Measurements from ENCODE around the gene FRMD8. TPM values are rescaled to one million over a fixed set of nuclear protein-coding genes. Genes with fewer than 3 reads are reported as not detected.

Gene FRMD8
- total and polyA plus RNA-seq, 9 of the 15 experiments (the other 6 are each of a cell fraction or from before 2014, with no cell fraction given) = 4.5 to 54.5 (median 15.8) TPM

DNA sequence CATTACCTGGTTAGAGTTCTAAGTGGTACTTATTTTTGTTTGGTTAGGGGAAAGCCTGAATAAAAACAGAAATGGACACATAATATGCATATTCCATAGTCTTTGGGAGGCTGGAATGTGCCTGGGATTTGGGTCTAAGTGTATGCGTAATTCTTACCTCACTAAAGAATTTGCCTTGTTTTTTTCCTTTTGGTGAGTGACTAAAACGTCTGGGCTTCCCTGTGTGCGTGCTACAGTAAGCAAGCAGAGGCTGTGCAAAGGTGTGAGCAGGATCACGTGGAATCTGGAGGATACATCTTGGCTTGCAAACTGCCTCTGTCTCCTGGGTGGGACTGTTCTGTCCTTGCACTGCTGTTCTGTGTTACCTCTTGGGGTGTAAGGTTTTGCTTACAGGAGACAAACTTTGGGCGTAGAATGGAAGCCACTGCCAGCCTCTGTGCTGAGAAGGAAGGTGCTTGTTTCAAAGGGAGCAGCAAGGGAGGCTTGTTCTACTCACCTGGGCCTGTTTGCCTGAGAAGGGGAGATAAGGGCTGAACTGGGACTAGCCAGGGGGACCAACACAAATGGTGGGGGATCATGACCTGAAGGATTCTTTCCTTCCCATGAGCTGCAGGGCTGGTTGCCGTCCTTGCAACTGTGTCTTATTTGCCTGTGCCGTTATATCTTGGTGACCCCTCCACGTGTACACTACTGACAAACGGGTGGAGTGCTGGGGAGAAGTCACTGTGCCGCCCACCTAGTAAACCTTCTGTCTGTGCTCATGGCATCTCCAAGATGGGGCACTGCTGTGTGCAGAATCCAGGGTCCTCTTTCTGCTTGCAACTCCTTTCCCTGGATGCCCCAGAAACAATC is 40.6 kb downstream of the FRMD8 start (continued):
- 0 out of 2 replicates have a peak, but pooled peaks have one; percentile 11 for TF ChIP-seq ZNF347 (CRISPR knock-in tag; IDR thresholded peaks at IDR 0.05; ENCODE audit: low read depth)
- TF ChIP-seq RBM14 (IDR thresholded peaks at IDR 0.05; ENCODE audit: borderline replicate concordance, insufficient read depth, low read depth, low read length) = no peak
- TF ChIP-seq TEAD4 (IDR thresholded peaks at IDR 0.05; ENCODE audit: low read length) = peak; percentile 46; the same call in 1 of the 2 replicates
- no peak for TF ChIP-seq TEAD4 (CRISPR knock-in tag; IDR thresholded peaks at IDR 0.05; ENCODE audit: borderline replicate concordance)
- TF ChIP-seq FOXM1 (IDR thresholded peaks at IDR 0.05; ENCODE audit: low read depth) = no peak
- TF ChIP-seq FOXM1 (CRISPR knock-in tag; IDR thresholded peaks at IDR 0.05; ENCODE audit: low read depth) = no peak
- TF ChIP-seq, protein P1, sequence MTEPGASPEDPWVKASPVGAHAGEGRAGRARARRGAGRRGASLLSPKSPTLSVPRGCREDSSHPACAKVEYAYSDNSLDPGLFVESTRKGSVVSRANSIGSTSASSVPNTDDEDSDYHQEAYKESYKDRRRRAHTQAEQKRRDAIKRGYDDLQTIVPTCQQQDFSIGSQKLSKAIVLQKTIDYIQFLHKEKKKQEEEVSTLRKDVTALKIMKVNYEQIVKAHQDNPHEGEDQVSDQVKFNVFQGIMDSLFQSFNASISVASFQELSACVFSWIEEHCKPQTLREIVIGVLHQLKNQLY (CRISPR knock-in tag; conservative IDR thresholded peaks at IDR 0.05) = no peak
- peak; percentile 57; the same call in 1 of the 2 replicates for TF ChIP-seq ZNF740 (CRISPR knock-in tag; IDR thresholded peaks at IDR 0.05)
- no peak for TF ChIP-seq ZNF740 (tag; IDR thresholded peaks at IDR 0.05)
- peak; percentile 78 for TF ChIP-seq RBFOX2 (IDR thresholded peaks at IDR 0.05; ENCODE audit: low read depth, low read length)
- peak; percentile 48; the same call in 1 of the 2 replicates for TF ChIP-seq ARID1B (IDR thresholded peaks at IDR 0.05)
- peak in 1 of 2 experiments; percentile 77; a peak in 2 of 4 replicates for TF ChIP-seq MAZ (CRISPR knock-in tag; conservative IDR thresholded peaks at IDR 0.05 in 1 of 2, IDR thresholded peaks at IDR 0.05 in 1 of 2)
- peak; percentile 61 for TF ChIP-seq KHSRP (IDR thresholded peaks at IDR 0.05)
- no peak for TF ChIP-seq ZNF507 (tag; conservative IDR thresholded peaks at IDR 0.05)
- peak; percentile 31; the same call in 1 of the 2 replicates for TF ChIP-seq STAT5A (IDR thresholded peaks at IDR 0.05; ENCODE audit: borderline replicate concordance, low read length)
- peak; percentile 89 for TF ChIP-seq ZBED1 (IDR thresholded peaks at IDR 0.05)
- TF ChIP-seq, protein P2, sequence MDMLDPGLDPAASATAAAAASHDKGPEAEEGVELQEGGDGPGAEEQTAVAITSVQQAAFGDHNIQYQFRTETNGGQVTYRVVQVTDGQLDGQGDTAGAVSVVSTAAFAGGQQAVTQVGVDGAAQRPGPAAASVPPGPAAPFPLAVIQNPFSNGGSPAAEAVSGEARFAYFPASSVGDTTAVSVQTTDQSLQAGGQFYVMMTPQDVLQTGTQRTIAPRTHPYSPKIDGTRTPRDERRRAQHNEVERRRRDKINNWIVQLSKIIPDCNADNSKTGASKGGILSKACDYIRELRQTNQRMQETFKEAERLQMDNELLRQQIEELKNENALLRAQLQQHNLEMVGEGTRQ (CRISPR knock-in tag; IDR thresholded peaks at IDR 0.05) = no peak
- TF ChIP-seq, protein P3, sequence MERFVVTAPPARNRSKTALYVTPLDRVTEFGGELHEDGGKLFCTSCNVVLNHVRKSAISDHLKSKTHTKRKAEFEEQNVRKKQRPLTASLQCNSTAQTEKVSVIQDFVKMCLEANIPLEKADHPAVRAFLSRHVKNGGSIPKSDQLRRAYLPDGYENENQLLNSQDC (CRISPR knock-in tag; IDR thresholded peaks at IDR 0.05) = peak; percentile 61; the same call in 1 of the 2 replicates
- TF ChIP-seq CREM (IDR thresholded peaks at IDR 0.05; ENCODE audit: low read depth) = peak; percentile 22
- TF ChIP-seq CBX1 (IDR thresholded peaks at IDR 0.05; ENCODE audit: low read depth) = peak; percentile 64
- no peak for TF ChIP-seq ZBTB1 (CRISPR knock-in tag; IDR thresholded peaks at IDR 0.05; ENCODE audit: borderline replicate concordance, low read depth)
- TF ChIP-seq ZNF695 (CRISPR knock-in tag; IDR thresholded peaks at IDR 0.05) = peak; percentile 84
- TF ChIP-seq, protein P4, sequence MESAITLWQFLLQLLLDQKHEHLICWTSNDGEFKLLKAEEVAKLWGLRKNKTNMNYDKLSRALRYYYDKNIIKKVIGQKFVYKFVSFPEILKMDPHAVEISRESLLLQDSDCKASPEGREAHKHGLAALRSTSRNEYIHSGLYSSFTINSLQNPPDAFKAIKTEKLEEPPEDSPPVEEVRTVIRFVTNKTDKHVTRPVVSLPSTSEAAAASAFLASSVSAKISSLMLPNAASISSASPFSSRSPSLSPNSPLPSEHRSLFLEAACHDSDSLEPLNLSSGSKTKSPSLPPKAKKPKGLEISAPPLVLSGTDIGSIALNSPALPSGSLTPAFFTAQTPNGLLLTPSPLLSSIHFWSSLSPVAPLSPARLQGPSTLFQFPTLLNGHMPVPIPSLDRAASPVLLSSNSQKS (CRISPR knock-in tag; IDR thresholded peaks at IDR 0.05) = peak; percentile 26; the same call in 1 of the 2 replicates
- peak; percentile 77; the same call in 1 of the 2 replicates for TF ChIP-seq ZFP30 (CRISPR knock-in tag; IDR thresholded peaks at IDR 0.05; ENCODE audit: borderline replicate concordance)
- peak; percentile 73 for TF ChIP-seq ZNF41 (CRISPR knock-in tag; conservative IDR thresholded peaks at IDR 0.05)

All from K562 (cell line).